ENCODE data around the gene RRAS2.

The RRAS2 gene

DNA sequence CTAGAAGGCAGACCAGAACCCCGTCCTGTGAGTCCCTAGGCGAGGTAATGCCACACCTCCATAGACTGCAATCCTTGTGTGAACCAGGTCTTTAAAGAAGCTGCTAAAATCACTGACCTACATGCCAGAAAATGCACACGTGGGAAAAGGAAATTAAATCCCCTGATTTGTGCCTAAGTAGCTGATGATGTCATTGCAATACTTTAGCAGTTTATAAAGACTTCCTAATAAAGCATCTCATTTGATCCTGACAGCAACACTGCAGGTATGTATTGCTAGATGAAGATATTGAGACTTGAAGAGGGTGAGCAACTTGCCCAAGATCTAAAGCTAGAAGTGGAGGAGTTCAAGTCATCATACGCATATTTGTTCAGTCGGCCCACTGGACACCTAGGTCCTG lies 107.2 kb downstream of the RRAS2 start:
- no peak for TF ChIP-seq CTCF (IDR thresholded peaks at IDR 0.05; ENCODE audit: borderline replicate concordance, insufficient read depth, low read depth, low read length)
- no peak overlapping the region for H3K4me3 ChIP-seq (ENCODE audit: low read depth, low read length)

DNA sequence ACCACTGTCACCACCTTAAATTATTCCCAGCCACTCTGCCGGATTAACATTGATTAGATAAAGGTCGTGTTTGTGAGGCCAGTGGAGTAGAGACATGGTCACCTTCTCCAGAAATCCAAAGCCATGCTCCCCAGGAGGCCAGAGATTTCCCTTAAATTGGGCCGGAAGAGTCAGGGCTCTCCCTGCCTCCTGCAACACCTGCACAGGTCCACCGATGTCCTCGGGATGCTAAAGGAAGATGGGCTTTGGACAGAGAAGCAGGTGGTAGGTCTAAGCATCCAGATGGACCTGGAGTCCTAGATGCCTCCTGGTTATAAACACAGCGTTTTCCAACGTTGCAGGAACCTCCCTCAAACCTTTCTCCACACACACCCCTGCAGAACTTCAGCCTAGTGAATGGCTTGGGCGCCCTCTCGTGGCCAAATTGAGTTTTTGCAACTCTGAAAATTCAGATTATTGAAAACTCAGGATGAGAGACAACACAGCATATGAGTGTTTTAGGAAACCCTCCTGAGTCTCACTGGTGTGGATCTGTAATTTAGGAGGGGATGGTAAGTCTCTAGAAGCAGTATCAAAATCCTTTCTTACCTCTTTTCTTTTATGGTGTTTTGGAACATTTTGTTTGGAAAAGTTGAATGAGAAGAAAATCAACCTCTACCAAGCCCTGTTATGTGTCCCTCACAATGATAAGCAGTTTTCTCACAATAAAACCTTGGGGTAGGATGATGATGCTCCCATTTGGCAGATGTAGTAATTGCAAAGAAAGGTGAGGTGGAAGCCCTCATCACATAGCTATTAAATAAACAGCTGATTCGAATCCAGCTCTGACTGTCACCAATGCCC lies 109.6 kb downstream of the RRAS2 start:
- TF ChIP-seq CTCF (IDR thresholded peaks at IDR 0.05; ENCODE audit: borderline replicate concordance, insufficient read depth, low read depth, low read length) = peak; percentile 68; the same call in 1 of the 2 replicates
- no peak overlapping the region for H3K4me3 ChIP-seq (ENCODE audit: low read depth, low read length)

GRCh38 chr11:14248580-14248981 lies 110.4 kb downstream of the RRAS2 start:
- no peak for TF ChIP-seq CTCF (IDR thresholded peaks at IDR 0.05; ENCODE audit: borderline replicate concordance, insufficient read depth, low read depth, low read length)
- no peak overlapping the region for H3K4me3 ChIP-seq (ENCODE audit: low read depth, low read length)

DNA sequence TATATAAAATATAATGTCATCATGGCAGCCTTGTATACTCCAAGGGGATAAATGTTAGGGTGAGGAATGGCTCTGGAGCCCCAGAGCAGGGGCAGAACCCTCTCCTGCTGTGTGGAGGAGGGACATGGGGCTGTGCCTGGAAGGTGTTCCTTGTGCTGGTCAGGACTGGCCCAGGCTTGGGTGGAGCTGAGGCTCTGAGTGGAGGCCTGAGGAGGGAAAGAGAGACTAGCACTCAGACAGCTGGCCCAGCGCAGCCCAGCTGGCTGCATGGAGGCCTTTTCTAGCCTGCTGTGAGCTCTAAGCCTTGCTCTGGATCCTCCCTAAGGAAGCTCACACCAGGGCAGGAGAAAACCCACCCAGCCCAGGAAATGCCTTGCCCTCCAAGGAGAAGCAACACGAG lies 113.5 kb downstream of the RRAS2 start:
- TF ChIP-seq CTCF (IDR thresholded peaks at IDR 0.05; ENCODE audit: borderline replicate concordance, insufficient read depth, low read depth, low read length) = no peak
- H3K4me3 ChIP-seq (ENCODE audit: low read depth, low read length) = no peak overlapping the region

DNA sequence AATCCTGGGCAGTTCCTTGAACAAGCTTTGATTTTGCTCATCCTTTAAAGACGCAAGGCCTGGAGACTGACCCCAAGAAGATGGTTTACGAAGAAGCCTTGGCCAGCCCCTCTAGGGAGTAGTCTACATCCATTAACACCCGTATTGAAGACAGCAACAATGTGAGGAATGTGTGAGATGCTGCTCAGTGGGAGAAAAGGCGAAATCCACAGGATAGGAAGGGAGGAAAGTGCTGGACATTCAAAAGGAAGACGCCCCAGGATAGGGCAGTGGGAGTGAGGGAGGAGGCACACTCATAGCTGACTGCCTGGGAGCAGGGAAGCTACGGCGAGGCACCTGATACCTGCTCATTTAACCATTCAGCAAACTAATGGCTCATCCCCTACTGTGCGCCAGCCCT lies 114.1 kb downstream of the RRAS2 start:
- no peak for TF ChIP-seq CTCF (IDR thresholded peaks at IDR 0.05; ENCODE audit: borderline replicate concordance, insufficient read depth, low read depth, low read length)
- H3K4me3 ChIP-seq (ENCODE audit: low read depth, low read length) = no peak overlapping the region

DNA sequence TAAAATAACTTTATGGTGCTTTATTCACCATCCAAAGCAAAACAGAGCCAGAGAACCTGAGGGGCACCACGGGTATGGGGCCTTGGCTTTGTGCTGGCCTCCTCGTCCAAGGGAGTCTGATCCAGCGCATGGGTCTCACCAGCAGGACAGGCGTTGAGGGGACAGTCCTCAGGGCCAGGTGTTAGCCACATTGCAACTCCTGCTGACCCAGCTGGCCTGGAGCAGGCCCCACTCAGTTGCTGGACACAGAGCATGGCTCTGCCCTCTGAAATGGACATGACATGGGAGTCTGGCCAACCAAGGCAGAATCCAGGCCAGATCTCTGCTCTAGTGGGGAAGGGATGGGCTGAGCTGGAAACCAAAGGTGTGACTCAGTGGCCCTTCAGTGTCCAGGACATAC lies 116.2 kb downstream of the RRAS2 start:
- no peak overlapping the region for H3K4me3 ChIP-seq (ENCODE audit: low read depth, low read length)
- TF ChIP-seq CTCF (IDR thresholded peaks at IDR 0.05; ENCODE audit: borderline replicate concordance, insufficient read depth, low read depth, low read length) = no peak

GRCh38 chr11:14242187-14242586 lies 116.8 kb downstream of the RRAS2 start:
- no peak for TF ChIP-seq CTCF (IDR thresholded peaks at IDR 0.05; ENCODE audit: borderline replicate concordance, insufficient read depth, low read depth, low read length)
- no peak overlapping the region for H3K4me3 ChIP-seq (ENCODE audit: low read depth, low read length)

Data from GM12875 (cell line).